Central memory CD8-positive, alpha-beta T cell (primary cell): ENCODE results near the gene ARHGAP28.
"Not testable (repeated sequence)": the region's sequence is repeated elsewhere in the genome, so short reads cannot be mapped to it uniquely, and the experiment has no call there.

Experiments used
- ATAC-seq: fragments of 150-1000 bp; cut with Tn5 transposase; replicated peaks from 2 replicates; pipeline ENCODE4 v1.10.0; 2022; ENCODE audit warnings: mild to moderate bottlenecking, moderate FRiP score, moderate number of reproducible peaks; ENCODE audit not compliant: poor library complexity, severe bottlenecking; ENCODE audit errors: extremely low read depth
- DNase-seq, 2 donors: peaks; one replicate each; pipeline ENCODE4 v3.0.0; 2021; ENCODE audit warnings: low spot score in 2 of 2
- H3K27ac Mint-ChIP-seq: one replicate; pipeline ENCODE4 v1.8.0; 2022; ENCODE audit warnings: low read depth, mild to moderate bottlenecking, moderate library complexity, mixed read lengths
- H3K27me3 Mint-ChIP-seq: one replicate; pipeline ENCODE4 v1.8.0; 2022; ENCODE audit warnings: mixed read lengths
- H3K36me3 Mint-ChIP-seq: one replicate; pipeline ENCODE4 v1.8.0; 2022; ENCODE audit warnings: mild to moderate bottlenecking, moderate library complexity, mixed read lengths; ENCODE audit not compliant: insufficient read depth
- H3K4me1 Mint-ChIP-seq: one replicate; pipeline ENCODE4 v1.8.0; 2022; ENCODE audit warnings: mixed read lengths
- H3K4me3 Mint-ChIP-seq: one replicate; pipeline ENCODE4 v1.8.0; 2022; ENCODE audit warnings: mild to moderate bottlenecking, moderate library complexity, mixed read lengths
- H3K9me3 Mint-ChIP-seq: one replicate; pipeline ENCODE4 v1.8.0; 2022; ENCODE audit warnings: mixed read lengths

ARHGAP28 gene

GRCh38 chr18:6938403-6938802 lies 208.9 kb downstream of the ARHGAP28 start:
- ATAC-seq, H3K4me1 Mint-ChIP-seq, DNase-seq, H3K9me3 Mint-ChIP-seq, H3K4me3 Mint-ChIP-seq, H3K27me3 Mint-ChIP-seq, H3K27ac Mint-ChIP-seq, H3K36me3 Mint-ChIP-seq: not testable (repeated sequence)

GRCh38 chr18:6939972-6940371 lies 210.5 kb downstream of the ARHGAP28 start:
- H3K4me3 Mint-ChIP-seq = no peak overlapping the region
- no peaks in the 10 kb centered on the region for H3K4me1 Mint-ChIP-seq
- no peak for DNase-seq
- H3K27ac Mint-ChIP-seq = no peak overlapping the region
- no peaks in the 10 kb centered on the region for H3K36me3 Mint-ChIP-seq
- H3K9me3 Mint-ChIP-seq = peaks cover 10% of the 10 kb centered on the region
- no peak for ATAC-seq
- H3K27me3 Mint-ChIP-seq = no peaks in the 10 kb centered on the region

- H3K27me3 Mint-ChIP-seq = no peaks in the 10 kb centered on the region
- no peak overlapping the region for H3K4me3 Mint-ChIP-seq
Measured at GRCh38 chr18:6940451-6940850, 210.9 kb downstream of the ARHGAP28 start.

GRCh38 chr18:6941996-6942395 lies 212.5 kb downstream of the ARHGAP28 start:
- Mint-ChIP-seq H3K4me1 (no peaks in the 10 kb centered on the region), H3K36me3 (no peaks in the 10 kb centered on the region), H3K27me3 (no peaks in the 10 kb centered on the region), H3K4me3 (no peak overlapping the region), H3K27ac (no peak overlapping the region), H3K9me3 (peaks cover 15% of the 10 kb centered on the region)
- no peak for DNase-seq
- ATAC-seq = no peak

More at GRCh38 chr18:6940451-6940850, 210.9 kb downstream of the ARHGAP28 start:
- no peak for DNase-seq
- H3K4me1 Mint-ChIP-seq = no peaks in the 10 kb centered on the region
- H3K27ac Mint-ChIP-seq = no peak overlapping the region
- no peaks in the 10 kb centered on the region for H3K36me3 Mint-ChIP-seq
- ATAC-seq = no peak
- H3K9me3 Mint-ChIP-seq = peaks cover 10% of the 10 kb centered on the region

- DNase-seq = no peak
- Mint-ChIP-seq H3K27ac (no peak overlapping the region), H3K27me3 (no peaks in the 10 kb centered on the region), H3K4me3 (no peak overlapping the region), H3K36me3 (no peaks in the 10 kb centered on the region), H3K4me1 (no peaks in the 10 kb centered on the region), H3K9me3 (peaks cover 15% of the 10 kb centered on the region)
- no peak for ATAC-seq
Measured at GRCh38 chr18:6942742-6943141, 213.2 kb downstream of the ARHGAP28 start.

GRCh38 chr18:6943143-6943542 lies 213.6 kb downstream of the ARHGAP28 start:
- DNase-seq = no peak
- no peak for ATAC-seq

GRCh38 chr18:6947338-6948030 lies 218.0 kb downstream of the ARHGAP28 start:
- DNase-seq (no peak), ATAC-seq (no peak)
- Mint-ChIP-seq H3K27ac (no peak overlapping the region), H3K9me3 (peaks cover 20% of the 10 kb centered on the region), H3K4me3 (no peak overlapping the region), H3K4me1 (no peaks in the 10 kb centered on the region), H3K36me3 (no peaks in the 10 kb centered on the region), H3K27me3 (no peaks in the 10 kb centered on the region)

More at GRCh38 chr18:6943143-6943542, 213.6 kb downstream of the ARHGAP28 start:
- Mint-ChIP-seq H3K4me1 (no peaks in the 10 kb centered on the region), H3K4me3 (no peak overlapping the region), H3K36me3 (no peaks in the 10 kb centered on the region), H3K9me3 (peaks cover 15% of the 10 kb centered on the region), H3K27me3 (no peaks in the 10 kb centered on the region), H3K27ac (no peak overlapping the region)

- no peaks in the 10 kb centered on the region for H3K36me3 Mint-ChIP-seq
- DNase-seq (no peak), ATAC-seq (no peak)
- H3K4me3 Mint-ChIP-seq = no peak overlapping the region
- H3K4me1 Mint-ChIP-seq = no peaks in the 10 kb centered on the region
- peaks cover 20% of the 10 kb centered on the region for H3K9me3 Mint-ChIP-seq
- H3K27me3 Mint-ChIP-seq = no peaks in the 10 kb centered on the region
- no peak overlapping the region for H3K27ac Mint-ChIP-seq
Measured at GRCh38 chr18:6948281-6949055, 219.0 kb downstream of the ARHGAP28 start.

- no peak for ATAC-seq
- no peak for DNase-seq
- Mint-ChIP-seq H3K27ac (no peak overlapping the region), H3K36me3 (no peaks in the 10 kb centered on the region), H3K4me3 (no peak overlapping the region), H3K9me3 (peaks cover 24% of the 10 kb centered on the region), H3K27me3 (no peaks in the 10 kb centered on the region), H3K4me1 (no peaks in the 10 kb centered on the region)
Measured at GRCh38 chr18:6949800-6950586, 220.5 kb downstream of the ARHGAP28 start.

GRCh38 chr18:6950641-6951040 lies 221.1 kb downstream of the ARHGAP28 start:
- Mint-ChIP-seq H3K4me3 (no peak overlapping the region), H3K27me3 (no peaks in the 10 kb centered on the region), H3K27ac (no peak overlapping the region), H3K36me3 (no peaks in the 10 kb centered on the region), H3K4me1 (no peaks in the 10 kb centered on the region), H3K9me3 (peaks cover 24% of the 10 kb centered on the region)
- DNase-seq (no peak), ATAC-seq (no peak)

- DNase-seq (no peak), ATAC-seq (no peak)
- Mint-ChIP-seq H3K27ac (no peak overlapping the region), H3K9me3 (peaks cover 19% of the 10 kb centered on the region), H3K27me3 (no peaks in the 10 kb centered on the region), H3K4me1 (no peaks in the 10 kb centered on the region), H3K4me3 (no peak overlapping the region), H3K36me3 (no peaks in the 10 kb centered on the region)
Measured at GRCh38 chr18:6951336-6952090, 222.0 kb downstream of the ARHGAP28 start.

- no peak overlapping the region for H3K4me3 Mint-ChIP-seq
- no peaks in the 10 kb centered on the region for H3K4me1 Mint-ChIP-seq
- no peak overlapping the region for H3K27ac Mint-ChIP-seq
- ATAC-seq (no peak), DNase-seq (no peak)
- no peaks in the 10 kb centered on the region for H3K36me3 Mint-ChIP-seq
- no peaks in the 10 kb centered on the region for H3K27me3 Mint-ChIP-seq
- H3K9me3 Mint-ChIP-seq = peaks cover 19% of the 10 kb centered on the region
Measured at GRCh38 chr18:6954501-6954900, 225.0 kb downstream of the ARHGAP28 start.
